ENCODE results near the gene GNPAT.

- no peak for TF ChIP-seq POLR2A (IDR thresholded peaks at IDR 0.05; ENCODE audit: low read depth, low read length)
- no peak for TF ChIP-seq TAF1 (IDR thresholded peaks at IDR 0.05; ENCODE audit: low read depth, low read length)
Observed at GRCh38 chr1:231196307-231196706, 44.7 kb upstream of the GNPAT start.

All from GM12891 (cell line).